NT2/D1 (cell line): ENCODE results near the gene HERPUD1.

Source experiments
- YY1 ChIP-seq: IDR thresholded peaks from 2 replicates; pipeline ENCODE4 v1.6.1; 2011; ENCODE audit not compliant: insufficient read length, insufficient read depth
- ZNF274 ChIP-seq: IDR thresholded peaks from 2 replicates; pipeline ENCODE4 v1.6.1; 2011; ENCODE audit warnings: mild to moderate bottlenecking, low read depth, low read length

DNA sequence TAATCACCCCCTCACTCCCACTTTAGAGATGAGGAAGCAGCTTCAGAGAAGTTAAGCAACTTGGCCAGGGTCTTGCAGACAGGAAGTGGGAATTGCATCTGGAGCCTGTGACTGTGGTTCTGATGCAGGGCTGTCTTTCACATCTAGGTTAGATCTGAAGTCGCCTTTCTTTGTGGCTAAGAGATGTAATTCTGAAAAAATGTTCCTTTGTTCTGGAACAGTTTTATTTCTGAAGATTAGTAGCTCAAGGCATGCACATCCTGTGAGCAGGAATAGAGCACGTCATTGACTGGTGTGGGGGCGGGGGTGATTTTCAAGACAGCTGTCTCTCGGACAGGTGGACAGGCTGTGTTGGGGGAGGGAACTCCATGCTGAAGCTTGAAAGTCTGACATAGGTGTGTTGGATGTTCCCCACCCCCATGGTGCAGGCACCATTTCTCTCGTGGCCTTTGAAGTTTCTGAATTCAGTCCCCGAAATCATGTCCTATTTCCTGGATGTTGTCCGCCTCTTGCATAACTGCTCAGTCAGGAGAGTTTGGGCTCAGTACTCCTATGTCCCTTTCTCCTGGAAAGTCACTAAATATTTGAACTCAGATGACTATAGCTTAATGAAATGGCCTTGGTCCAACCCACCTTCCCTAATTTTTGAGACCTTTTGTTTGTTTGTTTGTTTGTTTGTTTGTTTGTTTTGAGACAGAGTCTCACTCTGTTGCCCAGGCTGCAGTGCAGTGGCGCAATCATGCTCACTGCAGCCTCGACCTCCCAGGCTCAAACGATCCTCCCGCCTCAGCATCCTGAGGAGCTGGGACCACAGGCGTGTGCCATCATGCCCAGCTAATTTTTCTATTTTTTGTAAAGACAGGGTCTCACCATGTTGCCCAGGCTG lies 21.0 kb upstream of the HERPUD1 start:
- TF ChIP-seq YY1 = no peak
- TF ChIP-seq ZNF274 = no peak
